Neuronal stem cell (in vitro differentiated cells): ENCODE results near the gene GABBR2.

Experiments used
- DNase-seq: peaks from one replicate; pipeline ENCODE4 v3.0.0-alpha.2; 2013; ENCODE audit warnings: low spot score
- H2AFZ ChIP-seq: one replicate; pipeline ENCODE4 v1.6.1; 2013; ENCODE audit warnings: mild to moderate bottlenecking, low read length, inconsistent platforms
- H2AK5ac ChIP-seq: 2 replicates; pipeline ENCODE4 v1.6.1; 2013; ENCODE audit warnings: low read depth, mild to moderate bottlenecking, inconsistent platforms, low read length, moderate library complexity, mixed read lengths
- H2BK120ac ChIP-seq: 2 replicates; pipeline ENCODE4 v1.6.1; 2013; ENCODE audit warnings: low read depth, mild to moderate bottlenecking, inconsistent platforms, low read length, moderate library complexity, mixed read lengths
- H2BK12ac ChIP-seq: one replicate; pipeline ENCODE4 v1.6.1; 2013; ENCODE audit warnings: low read length, inconsistent platforms
- H2BK15ac ChIP-seq: 2 replicates; pipeline ENCODE4 v1.6.1; 2013; ENCODE audit warnings: mild to moderate bottlenecking, low read length, inconsistent platforms, mixed read lengths
- H2BK5ac ChIP-seq: one replicate; pipeline ENCODE4 v1.6.1; 2013; ENCODE audit warnings: inconsistent platforms, mild to moderate bottlenecking, low read length, moderate library complexity
- H3K14ac ChIP-seq: one replicate; pipeline ENCODE4 v1.6.1; 2013; ENCODE audit warnings: low read length, inconsistent platforms
- H3K18ac ChIP-seq: 2 replicates; pipeline ENCODE4 v1.6.1; 2013; ENCODE audit warnings: low read length, inconsistent platforms
- H3K23ac ChIP-seq: 2 replicates; pipeline ENCODE4 v1.6.1; 2013; ENCODE audit warnings: low read depth, mild to moderate bottlenecking, mixed read lengths, low read length, inconsistent platforms; ENCODE audit not compliant: poor library complexity
- H3K27ac ChIP-seq: replicated peaks from 3 replicates; pipeline ENCODE4 v1.5.1; 2013; ENCODE audit warnings: low read length, inconsistent platforms
- H3K27me3 ChIP-seq, 3 experiments: 2 replicates each; pipeline ENCODE4 v1.6.1; 2013; ENCODE audit warnings: low read length in 3 of 3, mild to moderate bottlenecking in 2 of 3, inconsistent platforms in 1 of 3, low read depth in 1 of 3, mixed read lengths in 1 of 3, moderate library complexity in 1 of 3; ENCODE audit not compliant: control insufficient read depth in 3 of 3, insufficient read depth in 3 of 3
- H3K36me3 ChIP-seq, 2 donors: replicated peaks in 1 of 2; 2 replicates each; pipeline ENCODE4 v1.6.1; 2013; ENCODE audit warnings: low read length in 2 of 2; ENCODE audit not compliant: control insufficient read depth in 2 of 2, insufficient read depth in 2 of 2
- H3K4ac ChIP-seq: 2 replicates; pipeline ENCODE4 v1.6.1; 2013; ENCODE audit warnings: inconsistent platforms, mild to moderate bottlenecking, low read length, moderate library complexity
- H3K4me1 ChIP-seq, 2 donors: 1 replicate in 1 of 2; 2 replicates in 1 of 2; pipeline ENCODE4 v1.6.1; 2013; ENCODE audit warnings: low read length in 2 of 2, low read depth in 1 of 2; ENCODE audit not compliant: control insufficient read depth in 2 of 2, insufficient read depth in 1 of 2
- H3K4me2 ChIP-seq: one replicate; pipeline ENCODE4 v1.6.1; 2013; ENCODE audit warnings: mild to moderate bottlenecking, low read length, inconsistent platforms; ENCODE audit not compliant: insufficient read depth, poor library complexity, severe bottlenecking
- H3K4me3 ChIP-seq, 2 donors: 2 replicates each; pipeline ENCODE4 v1.5.1; 2013; ENCODE audit warnings: low read length in 2 of 2, mild to moderate bottlenecking in 2 of 2, inconsistent platforms in 1 of 2, moderate library complexity in 1 of 2
- H3K79me1 ChIP-seq: one replicate; pipeline ENCODE4 v1.6.1; 2013; ENCODE audit warnings: low read depth, mild to moderate bottlenecking, inconsistent platforms, low read length, moderate library complexity
- H3K9ac ChIP-seq: one replicate; pipeline ENCODE4 v1.6.1; 2013; ENCODE audit warnings: mild to moderate bottlenecking, low read depth, low read length, inconsistent platforms; ENCODE audit not compliant: poor library complexity
- H3K9me3 ChIP-seq, 2 donors: replicated peaks in 1 of 2; 2 replicates each; pipeline versions ENCODE3 to v1.6.1; 2013; ENCODE audit warnings: low read length in 2 of 2, mild to moderate bottlenecking in 2 of 2, inconsistent platforms in 1 of 2, low read depth in 1 of 2, mixed read lengths in 1 of 2, moderate library complexity in 1 of 2; ENCODE audit not compliant: control insufficient read depth in 2 of 2, insufficient read depth in 1 of 2
- H4K8ac ChIP-seq: one replicate; pipeline ENCODE4 v1.6.1; 2013; ENCODE audit warnings: low read depth, mild to moderate bottlenecking, inconsistent platforms, low read length, moderate library complexity
- H4K91ac ChIP-seq: one replicate; pipeline ENCODE4 v1.6.1; 2013; ENCODE audit warnings: low read length, low read depth, mild to moderate bottlenecking, inconsistent platforms; ENCODE audit not compliant: poor library complexity
- WGBS, 2 donors: extraction: QIAGEN DNeasy Blood & Tissue Kit; methylation state at CpG; one replicate each; pipeline ENCODE4 v1.1.7; 2013; ENCODE audit warnings: missing lambda C conversion rate in 2 of 2, mixed read lengths in 1 of 2; ENCODE audit not compliant: insufficient read length in 2 of 2, insufficient replicate concordance in 1 of 2; ENCODE audit errors: extremely low coverage in 2 of 2; 5-methylcytosine and 5-hydroxymethylcytosine counted together

The GABBR2 gene

DNA sequence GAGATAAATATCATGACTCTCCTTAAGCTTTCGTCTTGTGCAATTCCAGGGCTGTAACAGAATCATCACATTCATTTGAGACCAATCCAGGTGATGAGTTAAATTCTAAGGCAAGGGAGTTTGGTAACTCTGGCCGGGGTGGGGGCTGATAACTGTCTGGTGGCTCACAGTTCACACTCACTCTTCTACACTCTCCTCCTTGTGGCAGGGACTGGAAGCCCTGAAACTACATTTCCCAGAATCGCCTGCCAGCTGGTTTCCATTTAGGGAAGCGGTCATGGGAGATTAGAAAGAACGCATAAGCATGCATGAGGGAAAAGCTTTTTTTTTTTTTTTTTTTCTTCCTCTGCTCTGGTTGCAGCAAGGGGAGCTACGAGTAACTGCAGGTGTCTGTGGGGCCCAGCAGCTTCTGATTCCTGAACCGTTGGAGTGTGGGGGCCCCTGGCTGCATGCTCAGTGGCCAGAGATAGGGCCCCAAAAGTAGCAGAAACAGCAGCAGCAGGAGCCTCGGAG is 298.5 kb downstream of the GABBR2 start:
- peak; percentile 31 for DNase-seq
- H3K9me3 ChIP-seq, result no peaks in the 10 kb centered on the region
- no peak overlapping the region for H2BK120ac ChIP-seq
- no CpG with 5 or more reads among the region's 8 CpGs for WGBS, 2 donors
- no peak overlapping the region for H2BK15ac ChIP-seq
- H2BK5ac ChIP-seq, result no peak overlapping the region
- no peak overlapping the region for H3K4me2 ChIP-seq
- no peak overlapping the region for H2AK5ac ChIP-seq
- no peak overlapping the region for H3K18ac ChIP-seq
- H2AFZ ChIP-seq, result peak overlapping the region; percentile 71
- H2BK12ac ChIP-seq, result no peak overlapping the region
- no peaks in the 10 kb centered on the region for H3K79me1 ChIP-seq
- H3K4me3 ChIP-seq, result peak overlapping the region in 1 of 2 donors; percentile 30
- H3K9ac ChIP-seq, result no peak overlapping the region
- H3K36me3 ChIP-seq, result no peaks in the 10 kb centered on the region
- H3K23ac ChIP-seq, result no peak overlapping the region
- H3K4ac ChIP-seq, result no peak overlapping the region
- no peak overlapping the region for H3K14ac ChIP-seq
- peaks cover 0 to 21% (median 0%) of the 10 kb centered on the region in 3 experiments for H3K27me3 ChIP-seq
- no peak overlapping the region for H4K91ac ChIP-seq
- no peak overlapping the region for H4K8ac ChIP-seq
- H3K4me1 ChIP-seq, result peaks cover 0 to 3% of the 10 kb centered on the region in 2 donors
- no peak overlapping the region for H3K27ac ChIP-seq

DNA sequence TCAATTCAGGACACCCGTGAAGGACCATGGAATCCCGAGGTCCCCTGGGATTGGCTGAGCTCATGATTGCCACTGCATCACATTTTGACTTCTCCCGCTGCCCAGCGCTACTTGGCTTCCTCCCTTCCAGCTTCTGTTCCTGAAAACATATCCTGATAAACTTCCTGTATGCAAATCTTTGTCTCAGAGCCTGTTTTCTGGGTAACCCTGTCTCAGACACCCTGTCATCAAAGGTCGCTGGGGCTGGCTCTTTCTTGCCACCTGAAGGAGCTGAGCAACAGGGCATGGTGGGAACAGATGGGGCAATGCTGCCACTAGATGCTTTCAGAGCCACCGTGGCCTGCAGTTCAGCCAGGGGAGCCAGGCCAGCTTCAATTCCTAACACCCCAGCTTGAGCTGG is 299.0 kb downstream of the GABBR2 start:
- Histone ChIP-seq H3K4me2 (no peak overlapping the region), H4K8ac (no peak overlapping the region), H3K9ac (no peak overlapping the region), H3K4ac (no peak overlapping the region), H2BK120ac (no peak overlapping the region), H2BK15ac (no peak overlapping the region), H2AFZ (peak overlapping the region; percentile 71), H2AK5ac (peak overlapping the region; percentile 80), H3K18ac (no peak overlapping the region), H3K79me1 (no peaks in the 10 kb centered on the region), H3K14ac (peak overlapping the region; percentile 72), H3K27me3 (peaks cover 0 to 22% (median 0%) of the 10 kb centered on the region in 3 experiments), H2BK12ac (peak overlapping the region; percentile 49), H3K23ac (no peak overlapping the region), H3K4me3 (no peak overlapping the region), H4K91ac (no peak overlapping the region), H3K4me1 (peaks cover 0 to 3% of the 10 kb centered on the region in 2 donors), H3K36me3 (no peaks in the 10 kb centered on the region), H3K27ac (no peak overlapping the region), H3K9me3 (no peaks in the 10 kb centered on the region), H2BK5ac (no peak overlapping the region)
- no peak for DNase-seq
- no CpG with 5 or more reads among the region's 6 CpGs for WGBS, 2 donors

DNA sequence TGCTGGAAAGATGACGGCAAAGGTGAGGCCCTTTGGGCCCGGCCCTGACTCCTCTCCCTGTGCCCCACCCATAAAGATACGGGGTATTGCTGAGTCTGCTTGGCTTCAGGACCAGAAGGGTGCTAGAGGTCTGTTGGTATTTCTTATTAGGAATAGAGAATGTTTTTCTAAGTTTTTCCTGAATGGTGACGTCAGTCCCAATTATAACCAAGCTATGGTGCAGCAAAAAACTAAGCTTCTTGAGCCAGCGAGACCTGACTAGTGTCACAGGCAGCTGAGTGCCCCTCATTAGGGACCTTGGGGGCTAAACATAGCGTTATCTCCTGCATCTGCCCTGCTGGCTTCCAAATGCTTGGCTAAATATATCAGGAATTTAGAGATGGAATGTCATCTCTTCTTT is 302.3 kb downstream of the GABBR2 start:
- no peak overlapping the region for H3K23ac ChIP-seq
- H3K4me2 ChIP-seq, result no peak overlapping the region
- no peak overlapping the region for H4K91ac ChIP-seq
- H4K8ac ChIP-seq, result no peak overlapping the region
- no peak overlapping the region for H2AK5ac ChIP-seq
- no peaks in the 10 kb centered on the region for H3K36me3 ChIP-seq
- H3K18ac ChIP-seq, result no peak overlapping the region
- peaks cover 0 to 14% (median 0%) of the 10 kb centered on the region in 3 experiments for H3K27me3 ChIP-seq
- no peak overlapping the region for H2AFZ ChIP-seq
- H3K27ac ChIP-seq, result no peak overlapping the region
- H3K4me3 ChIP-seq, result no peak overlapping the region
- H3K9me3 ChIP-seq, result no peaks in the 10 kb centered on the region
- WGBS, 2 donors, result no CpG with 5 or more reads among the region's 6 CpGs
- H3K9ac ChIP-seq, result no peak overlapping the region
- H3K4ac ChIP-seq, result no peak overlapping the region
- no peak overlapping the region for H2BK120ac ChIP-seq
- no peak overlapping the region for H2BK12ac ChIP-seq
- no peak overlapping the region for H2BK5ac ChIP-seq
- H3K4me1 ChIP-seq, result no peaks in the 10 kb centered on the region
- H2BK15ac ChIP-seq, result no peak overlapping the region
- no peaks in the 10 kb centered on the region for H3K79me1 ChIP-seq
- DNase-seq, result no peak
- H3K14ac ChIP-seq, result no peak overlapping the region

GRCh38 chr9:98404237-98404636 is 304.5 kb downstream of the GABBR2 start:
- H4K8ac ChIP-seq, result no peak overlapping the region
- no peak overlapping the region for H2AFZ ChIP-seq
- H2BK120ac ChIP-seq, result no peak overlapping the region
- no peaks in the 10 kb centered on the region for H3K79me1 ChIP-seq
- H3K36me3 ChIP-seq, result no peaks in the 10 kb centered on the region
- peaks cover 0 to 3% (median 0%) of the 10 kb centered on the region in 3 experiments for H3K27me3 ChIP-seq
- H2AK5ac ChIP-seq, result no peak overlapping the region
- WGBS, 2 donors, result no CpG with 5 or more reads among the region's 11 CpGs
- H3K9ac ChIP-seq, result no peak overlapping the region
- no peak overlapping the region for H3K27ac ChIP-seq
- no peak overlapping the region for H3K4ac ChIP-seq
- no peak overlapping the region for H3K23ac ChIP-seq
- no peak overlapping the region for H4K91ac ChIP-seq
- H3K4me1 ChIP-seq, result no peaks in the 10 kb centered on the region
- no peak overlapping the region for H3K4me3 ChIP-seq
- no peaks in the 10 kb centered on the region for H3K9me3 ChIP-seq
- no peak overlapping the region for H3K18ac ChIP-seq
- no peak overlapping the region for H2BK5ac ChIP-seq
- DNase-seq, result no peak
- H2BK15ac ChIP-seq, result no peak overlapping the region
- H3K4me2 ChIP-seq, result no peak overlapping the region
- no peak overlapping the region for H3K14ac ChIP-seq
- no peak overlapping the region for H2BK12ac ChIP-seq
